HTERT RPE-1 (cell line): ENCODE results near the gene KTN1.

ENCODE experiments used
- in situ Hi-C: fragments of 300-500 bp; cut with MboI; formaldehyde crosslinking; loops from 4 replicates; pipeline ENCODE4 v1.14.3; 2020; ENCODE audit warnings: low sequenced_read_pairs

KTN1 gene

GRCh38 chr14:55574988-55575387 lies 5.0 kb upstream of the KTN1 start:
- in situ Hi-C loops = no loop called here

DNA sequence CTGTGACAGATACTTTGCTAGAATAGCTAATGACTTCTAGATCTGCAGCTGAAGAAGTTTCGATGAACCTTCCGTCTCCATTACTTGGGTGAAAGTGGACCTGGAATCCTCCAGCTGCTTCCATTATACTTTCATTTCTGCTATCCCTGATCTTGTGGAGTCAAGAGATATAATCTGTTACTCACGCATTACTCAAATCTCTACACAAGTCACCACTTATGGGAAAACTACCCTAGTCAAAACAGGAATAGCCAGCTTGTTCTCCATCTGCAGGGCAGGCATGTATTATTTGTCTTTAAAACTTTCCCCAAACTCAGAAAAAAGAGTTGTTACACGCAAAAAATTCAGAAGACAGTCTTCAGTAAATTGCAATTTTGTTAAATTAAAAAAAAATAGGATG lies 2.8 kb upstream of the KTN1 start:
- in situ Hi-C loops = no loop called here

- in situ Hi-C loops = no loop called here
Measured at GRCh38 chr14:55578511-55578910, 1.5 kb upstream of the KTN1 start.

GRCh38 chr14:55580470-55581341 lies 699 bp downstream of the KTN1 start:
- in situ Hi-C loops = no loop called here

- in situ Hi-C loops = no loop called here
Measured at GRCh38 chr14:55581342-55581771, 1.4 kb downstream of the KTN1 start.

GRCh38 chr14:55582746-55583145 lies 2.7 kb downstream of the KTN1 start:
- in situ Hi-C loops = no loop called here

DNA sequence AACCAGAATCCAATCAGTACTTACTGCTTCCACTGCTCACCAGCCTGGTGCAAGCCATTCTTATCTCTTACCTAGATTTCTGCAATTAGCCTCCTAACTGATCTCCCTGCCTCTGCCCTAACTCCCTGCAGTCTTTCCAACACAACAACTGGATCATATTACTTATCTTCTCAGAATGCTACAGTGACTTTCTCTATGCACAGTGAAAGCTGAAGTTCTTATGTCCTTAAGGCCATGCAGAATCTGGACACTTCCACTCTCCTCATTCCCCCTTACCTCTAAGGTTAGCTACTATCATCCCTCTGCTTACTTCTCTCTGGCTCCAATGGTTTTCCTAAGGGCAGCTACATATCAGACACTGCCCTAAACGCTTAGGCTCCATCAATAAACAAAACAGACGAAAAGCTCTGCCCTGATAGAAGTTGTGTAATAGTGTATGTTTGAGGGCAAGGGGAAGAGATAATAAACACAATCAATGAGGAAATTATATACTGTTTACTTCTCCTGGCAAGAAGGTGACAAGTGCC lies 4.0 kb downstream of the KTN1 start:
- in situ Hi-C loops = no loop called here

GRCh38 chr14:55585854-55586253 lies 5.8 kb downstream of the KTN1 start:
- in situ Hi-C loops = no loop called here

DNA sequence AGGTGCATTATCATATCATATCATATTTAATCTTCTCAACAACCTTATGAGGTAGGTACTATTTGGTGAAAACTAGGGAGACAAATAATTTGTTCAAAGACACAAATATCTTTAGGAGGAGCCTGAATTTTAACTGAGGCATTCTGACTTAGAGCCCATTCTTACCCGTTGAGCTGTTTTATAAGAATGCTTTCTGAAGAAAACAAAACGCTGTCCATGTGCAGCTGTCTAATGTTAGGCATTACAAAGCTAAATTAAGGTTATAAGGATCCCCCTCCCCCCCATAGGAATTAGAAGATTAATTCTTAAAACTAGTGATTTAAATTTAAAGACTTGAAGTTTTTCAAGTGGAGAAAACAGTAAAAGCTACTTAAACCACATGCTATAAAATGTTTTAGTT lies 6.4 kb downstream of the KTN1 start:
- in situ Hi-C loops = no loop called here

- in situ Hi-C loops = no loop called here
Measured at GRCh38 chr14:55587847-55588246, 7.8 kb downstream of the KTN1 start.

GRCh38 chr14:55588259-55588699 lies 8.3 kb downstream of the KTN1 start:
- in situ Hi-C loops = no loop called here

GRCh38 chr14:55589171-55589570 lies 9.2 kb downstream of the KTN1 start:
- in situ Hi-C loops = no loop called here

DNA sequence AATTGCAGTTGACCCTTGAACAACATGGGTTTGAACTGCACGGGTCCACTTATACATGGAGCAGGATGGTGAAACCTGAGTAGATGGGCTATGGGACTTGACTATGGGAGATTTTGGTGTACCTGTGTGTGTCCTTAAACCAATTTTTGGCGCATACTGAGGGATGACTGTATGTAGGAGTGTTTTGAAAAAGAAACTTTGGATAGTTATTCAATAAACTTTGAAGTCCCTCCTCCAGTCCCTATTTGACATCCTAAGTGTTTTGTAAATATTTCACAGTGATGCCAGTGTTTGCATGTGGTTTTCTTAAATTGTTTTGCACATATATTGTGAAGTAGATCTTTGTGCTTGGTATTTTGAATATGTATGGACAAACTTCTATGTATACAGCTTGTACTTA lies 12.4 kb downstream of the KTN1 start:
- in situ Hi-C loops = no loop called here

DNA sequence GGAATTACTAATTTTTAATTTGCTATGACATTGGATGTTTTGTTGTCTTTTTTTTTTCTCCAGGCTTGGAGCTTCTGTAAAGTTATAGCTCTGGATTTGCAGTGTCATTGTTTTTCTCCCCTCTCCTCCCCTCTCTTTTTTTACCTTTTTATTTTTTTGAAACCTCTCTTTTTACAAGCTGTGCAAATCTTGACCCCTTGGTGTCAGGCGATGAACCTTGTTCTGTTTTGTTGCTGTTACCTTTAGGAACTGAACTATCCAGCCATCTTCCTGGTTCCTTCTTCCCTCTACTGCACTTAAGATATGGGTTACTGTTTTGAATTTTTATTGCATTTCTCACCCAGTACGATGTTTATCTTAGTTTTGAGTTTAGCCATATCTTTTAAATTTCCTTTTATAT lies 13.7 kb downstream of the KTN1 start:
- in situ Hi-C loops = no loop called here

- in situ Hi-C loops = no loop called here
Measured at GRCh38 chr14:55599250-55599879, 19.4 kb downstream of the KTN1 start.

DNA sequence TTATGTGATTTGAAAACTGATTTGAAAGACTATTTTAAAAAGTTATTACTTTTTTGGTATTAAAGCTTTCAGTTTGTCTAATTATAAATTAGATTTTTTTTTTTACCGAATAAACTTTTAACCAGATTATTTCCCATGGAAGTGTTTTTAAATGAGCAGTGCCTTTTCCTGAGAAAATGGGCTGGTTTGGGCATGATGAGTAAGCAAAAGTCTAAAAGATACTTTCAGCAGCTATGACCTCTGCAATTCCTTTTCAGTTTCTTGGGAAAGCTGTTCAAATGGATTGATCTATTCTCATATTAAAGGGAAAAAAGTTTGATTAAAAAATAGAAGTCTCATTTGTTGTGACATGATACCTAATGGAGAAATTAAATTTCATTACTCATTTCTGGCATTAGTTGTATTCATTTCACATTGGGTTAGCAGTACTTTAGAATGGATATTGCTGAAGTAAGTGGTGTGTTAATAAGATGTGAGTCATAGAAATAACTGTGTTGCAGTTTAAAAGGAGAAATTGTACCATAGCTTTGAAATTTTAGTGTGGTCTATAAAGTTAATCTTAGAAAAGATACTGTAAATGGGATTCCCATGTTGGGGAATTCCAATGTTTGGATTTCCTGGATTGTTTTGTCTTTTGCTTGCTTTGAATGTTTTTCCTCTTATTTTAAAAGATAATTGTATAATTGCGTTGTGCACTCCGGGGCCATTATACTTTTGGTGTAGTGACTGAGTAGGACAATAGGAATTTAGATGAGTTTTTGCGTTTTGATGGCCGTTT lies 21.0 kb downstream of the KTN1 start:
- in situ Hi-C loops = no loop called here

DNA sequence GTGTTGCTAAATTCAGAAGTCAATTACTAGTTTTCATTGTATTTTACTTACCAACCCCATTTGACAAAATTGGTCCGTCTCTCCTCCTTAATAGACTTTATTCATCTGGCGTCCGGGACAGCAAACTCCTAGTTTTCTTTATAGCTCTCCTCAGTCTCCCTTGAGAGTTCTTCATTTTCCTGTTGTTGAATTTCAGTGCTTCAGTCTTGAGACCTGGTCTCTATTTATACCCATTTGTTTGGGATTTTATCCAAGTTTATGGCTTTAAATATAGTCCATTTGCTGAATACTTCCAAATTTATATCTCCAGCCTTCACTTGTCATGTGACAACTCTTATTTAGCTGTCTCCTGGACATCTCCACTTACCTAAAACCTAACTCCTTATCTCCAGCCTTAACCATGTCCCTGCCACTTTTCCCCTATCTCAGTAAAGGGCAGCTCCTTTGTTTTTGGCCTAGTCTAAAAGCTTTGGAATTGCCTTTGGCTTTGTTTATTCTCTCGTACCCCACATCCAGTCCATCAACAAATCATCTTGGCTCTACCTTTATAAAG lies 23.5 kb downstream of the KTN1 start:
- in situ Hi-C loops = no loop called here

DNA sequence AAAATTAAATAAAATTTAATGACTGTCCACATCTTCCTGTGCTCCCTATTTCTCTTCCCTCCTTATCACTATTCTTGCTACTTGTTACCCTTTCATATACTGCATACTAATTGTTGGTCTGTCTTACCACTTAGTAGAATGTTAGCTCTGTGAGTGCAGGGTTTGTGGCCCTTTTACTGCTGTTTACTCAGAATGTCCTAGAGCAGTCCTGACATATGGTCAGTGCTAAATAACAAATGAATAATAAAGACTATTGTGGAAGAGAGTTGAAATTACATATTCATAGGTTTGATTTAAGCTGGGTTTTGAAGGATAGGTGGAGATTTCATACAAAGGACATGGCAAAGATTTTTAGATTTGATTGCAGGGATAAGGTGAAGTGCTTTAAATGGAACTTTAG lies 24.5 kb downstream of the KTN1 start:
- in situ Hi-C loops = no loop called here

DNA sequence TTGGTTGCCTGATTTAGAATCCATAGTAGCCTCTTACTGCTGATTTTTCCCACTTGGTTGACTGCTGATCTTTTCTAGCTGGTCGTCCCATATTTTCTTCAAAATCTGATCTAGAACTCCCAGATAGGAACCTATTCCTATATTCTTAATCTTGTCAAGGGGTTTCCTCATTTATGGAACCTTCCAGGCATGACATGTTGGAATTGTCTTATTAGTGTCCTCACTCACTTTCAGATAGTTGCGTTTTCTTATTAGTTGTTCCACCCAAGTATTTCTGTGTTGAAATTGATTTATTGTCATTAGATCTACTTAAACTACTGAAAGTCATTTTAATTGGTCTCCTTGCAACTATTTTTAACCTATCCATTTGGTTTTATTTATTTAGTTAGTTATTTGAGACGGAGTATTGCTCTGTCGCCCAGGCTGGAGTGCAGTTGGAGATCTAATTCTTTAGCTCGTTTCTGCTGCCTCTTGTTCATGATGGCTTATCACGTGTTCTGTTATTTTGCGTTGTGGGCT lies 25.0 kb downstream of the KTN1 start:
- in situ Hi-C loops = no loop called here

DNA sequence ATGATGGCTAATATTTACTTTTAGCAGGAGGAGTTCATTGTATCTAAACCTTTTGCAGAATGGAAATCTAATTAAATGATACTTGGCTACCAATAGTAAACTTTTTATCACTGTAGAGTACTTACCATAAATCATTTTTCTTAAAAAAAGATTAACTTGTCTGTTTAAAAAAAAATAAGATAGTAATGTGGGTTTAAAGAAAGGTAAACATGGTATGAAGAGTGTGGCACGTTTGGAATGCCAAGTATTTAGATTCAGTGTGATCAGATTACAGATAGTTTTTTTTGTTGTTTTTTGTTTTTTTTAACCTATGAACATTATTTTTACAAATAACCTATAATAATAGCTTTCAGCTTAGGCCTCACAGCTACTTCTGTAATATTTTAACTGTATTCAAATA lies 25.8 kb downstream of the KTN1 start:
- in situ Hi-C loops = no loop called here

GRCh38 chr14:55607386-55607785 lies 27.4 kb downstream of the KTN1 start:
- in situ Hi-C loops = no loop called here
